Neural cell (in vitro differentiated cells): ENCODE data around the gene MYLIP. TPM values are rescaled to one million over a fixed set of nuclear protein-coding genes. Genes with fewer than 3 reads are reported as not detected.

Experiments
- H2AFZ ChIP-seq: fragments of 200-600, 300-800 bp; sonication (generic), shearing (Covaris generic); 2 replicates; pipeline ENCODE4 v1.6.0; 2014; ENCODE audit warnings: low read depth, mild to moderate bottlenecking, antibody characterized with exemption, low read length, moderate library complexity
- H3F3A ChIP-seq: fragments of 200-600 bp; shearing (Covaris generic); 2 replicates; pipeline ENCODE4 v1.6.1; 2016; ENCODE audit warnings: mild to moderate bottlenecking, moderate library complexity, mixed read lengths, antibody characterized with exemption, low read length; ENCODE audit not compliant: insufficient read depth, poor library complexity, severe bottlenecking
- H3K27ac ChIP-seq: fragments of 200-600, 300-800 bp; sonication (generic), shearing (Covaris generic); 2 replicates; pipeline ENCODE4 v1.5.1; 2014; ENCODE audit warnings: mild to moderate bottlenecking, low read length, moderate library complexity
- H3K27me3 ChIP-seq: fragments of 300-800, 200-600 bp; sonication (generic), shearing (Covaris generic); 2 replicates; pipeline ENCODE4 v1.6.0; 2014; ENCODE audit warnings: mild to moderate bottlenecking, low read depth, low read length, moderate library complexity; ENCODE audit not compliant: insufficient read depth
- H3K36me3 ChIP-seq: fragments of 300-800, 200-600 bp; sonication (generic), shearing (Covaris generic); 2 replicates; pipeline ENCODE4 v1.5.1; 2014; ENCODE audit warnings: mild to moderate bottlenecking, antibody characterized with exemption, low read length, moderate library complexity; ENCODE audit not compliant: insufficient read depth
- H3K4me2 ChIP-seq: fragments of 300-800, 200-600 bp; sonication (generic), shearing (Covaris generic); 2 replicates; pipeline ENCODE4 v1.6.0; 2014; ENCODE audit warnings: mild to moderate bottlenecking, low read length
- H3K4me3 ChIP-seq: fragments of 300-800, 200-600 bp; sonication (generic), shearing (Covaris generic); 2 replicates; pipeline ENCODE4 v1.5.1; 2014; ENCODE audit warnings: mild to moderate bottlenecking, low read length, moderate library complexity
- H3K79me2 ChIP-seq: fragments of 200-600 bp; shearing (Covaris generic); replicated peaks from 2 replicates; pipeline ENCODE4 v1.6.0; 2014; ENCODE audit warnings: mild to moderate bottlenecking, low read length, moderate library complexity; ENCODE audit not compliant: insufficient read depth
- H3K9ac ChIP-seq: fragments of 300-800, 200-600 bp; sonication (generic), shearing (Covaris generic); 2 replicates; pipeline ENCODE4 v1.6.1; 2016; ENCODE audit warnings: mild to moderate bottlenecking, low read length, mixed read lengths
- H3K9me2 ChIP-seq: fragments of 200-600 bp; shearing (Covaris generic); 2 replicates; pipeline ENCODE4 v1.6.1; 2016; ENCODE audit warnings: mild to moderate bottlenecking, low read length, mixed read lengths; ENCODE audit not compliant: insufficient read depth
- H3K9me3 ChIP-seq: fragments of 200-600, 300-800 bp; sonication (generic), shearing (Covaris generic); 2 replicates; pipeline ENCODE4 v1.6.1; 2016; ENCODE audit warnings: mild to moderate bottlenecking, mixed run types, low read length, moderate library complexity, mixed read lengths
- H4K20me1 ChIP-seq: fragments of 200-600 bp; shearing (Covaris generic); 2 replicates; pipeline ENCODE4 v1.6.1; 2016; ENCODE audit warnings: mild to moderate bottlenecking, mixed run types; ENCODE audit not compliant: insufficient read depth
- CTCF ChIP-seq: fragments of 450-650 bp; IDR thresholded peaks from 2 replicates; pipeline ENCODE4 v1.5.1; 2014; ENCODE audit warnings: antibody characterized with exemption, mild to moderate bottlenecking, moderate library complexity; ENCODE audit not compliant: poor library complexity, severe bottlenecking
- EP300 ChIP-seq: fragments of 450-650 bp; conservative IDR thresholded peaks from 2 replicates; pipeline ENCODE4 v1.6.1; 2014; ENCODE audit warnings: antibody characterized with exemption, mild to moderate bottlenecking, moderate library complexity; ENCODE audit not compliant: poor library complexity, severe bottlenecking
- EZH2 ChIP-seq: fragments of 200-600, 300-800 bp; shearing (Covaris generic), sonication (generic); IDR thresholded peaks from 2 replicates; pipeline ENCODE4 v1.6.1; 2014; ENCODE audit warnings: antibody characterized with exemption, low read length, borderline replicate concordance, mild to moderate bottlenecking; ENCODE audit not compliant: insufficient read depth, poor library complexity, severe bottlenecking
- MXI1 ChIP-seq: fragments of 450-650 bp; conservative IDR thresholded peaks from 2 replicates; pipeline ENCODE4 v1.6.1; 2014; ENCODE audit warnings: antibody characterized with exemption, mild to moderate bottlenecking; ENCODE audit not compliant: poor library complexity, severe bottlenecking
- POLR2AphosphoS5 ChIP-seq: IDR thresholded peaks from 2 replicates; pipeline ENCODE4 v1.6.1; 2012
- RAD21 ChIP-seq: fragments of 450-650 bp; conservative IDR thresholded peaks from 2 replicates; pipeline ENCODE4 v1.6.1; 2014; ENCODE audit warnings: antibody characterized with exemption, mild to moderate bottlenecking, moderate library complexity
- REST ChIP-seq: IDR thresholded peaks from 2 replicates; pipeline ENCODE4 v1.6.1; 2012; ENCODE audit warnings: borderline replicate concordance
- SMC3 ChIP-seq: fragments of 450-650 bp; conservative IDR thresholded peaks from 2 replicates; pipeline ENCODE4 v1.6.1; 2014; ENCODE audit warnings: antibody characterized with exemption, mild to moderate bottlenecking, moderate library complexity; ENCODE audit not compliant: poor library complexity
- TAF1 ChIP-seq: IDR thresholded peaks from 2 replicates; pipeline ENCODE4 v1.6.1; 2012; ENCODE audit warnings: low read depth
- polyA plus RNA-seq: library from polyadenylated mRNA; depleted of rRNA; stranded (reverse); fragments of >200 nt; gene quantifications from 2 replicates; pipeline ENCODE4 v1.2.3, GENCODE V29; 2014

MYLIP gene
- polyA plus RNA-seq, 1 donor from 2014 or later = 8.1 TPM

- Histone ChIP-seq H3F3A (no peaks in the 10 kb centered on the region), H3K4me2 (no peak overlapping the region)
- TF ChIP-seq REST (no peak), CTCF (no peak), EZH2 (no peak), SMC3 (no peak), RAD21 (no peak), EP300 (no peak), POLR2AphosphoS5 (no peak), MXI1 (no peak), TAF1 (no peak)
Observed at GRCh38 chr6:16136091-16136490, 7.2 kb downstream of the MYLIP start.

GRCh38 chr6:16136621-16137450, 8.0 kb downstream of the MYLIP start:
- no peak overlapping the region for H3K9ac ChIP-seq
- no peaks in the 10 kb centered on the region for H4K20me1 ChIP-seq
- H3K9me3 ChIP-seq = no peaks in the 10 kb centered on the region
- no peaks in the 10 kb centered on the region for H3K36me3 ChIP-seq
- no peak overlapping the region for H3K4me2 ChIP-seq
- no peaks in the 10 kb centered on the region for H3K9me2 ChIP-seq
- H3K27ac ChIP-seq = no peak overlapping the region
- H3K4me3 ChIP-seq = no peak overlapping the region
- no peaks in the 10 kb centered on the region for H3K27me3 ChIP-seq
- no peak overlapping the region for H2AFZ ChIP-seq
- no peaks in the 10 kb centered on the region for H3K79me2 ChIP-seq
- TF ChIP-seq EZH2 (no peak), MXI1 (no peak), REST (no peak), TAF1 (no peak), SMC3 (no peak), RAD21 (no peak), POLR2AphosphoS5 (no peak)
- H3F3A ChIP-seq = no peaks in the 10 kb centered on the region

More at GRCh38 chr6:16136091-16136490, 7.2 kb downstream of the MYLIP start:
- no peaks in the 10 kb centered on the region for H3K9me2 ChIP-seq
- H3K79me2 ChIP-seq = no peaks in the 10 kb centered on the region
- H3K9me3 ChIP-seq = no peaks in the 10 kb centered on the region
- H3K36me3 ChIP-seq = no peaks in the 10 kb centered on the region
- no peak overlapping the region for H3K9ac ChIP-seq
- H3K27me3 ChIP-seq = no peaks in the 10 kb centered on the region
- no peak overlapping the region for H2AFZ ChIP-seq
- H3K4me3 ChIP-seq = no peak overlapping the region
- H4K20me1 ChIP-seq = no peaks in the 10 kb centered on the region
- no peak overlapping the region for H3K27ac ChIP-seq
